ENCODE results near the gene EPHB1.

EPHB1 gene

DNA sequence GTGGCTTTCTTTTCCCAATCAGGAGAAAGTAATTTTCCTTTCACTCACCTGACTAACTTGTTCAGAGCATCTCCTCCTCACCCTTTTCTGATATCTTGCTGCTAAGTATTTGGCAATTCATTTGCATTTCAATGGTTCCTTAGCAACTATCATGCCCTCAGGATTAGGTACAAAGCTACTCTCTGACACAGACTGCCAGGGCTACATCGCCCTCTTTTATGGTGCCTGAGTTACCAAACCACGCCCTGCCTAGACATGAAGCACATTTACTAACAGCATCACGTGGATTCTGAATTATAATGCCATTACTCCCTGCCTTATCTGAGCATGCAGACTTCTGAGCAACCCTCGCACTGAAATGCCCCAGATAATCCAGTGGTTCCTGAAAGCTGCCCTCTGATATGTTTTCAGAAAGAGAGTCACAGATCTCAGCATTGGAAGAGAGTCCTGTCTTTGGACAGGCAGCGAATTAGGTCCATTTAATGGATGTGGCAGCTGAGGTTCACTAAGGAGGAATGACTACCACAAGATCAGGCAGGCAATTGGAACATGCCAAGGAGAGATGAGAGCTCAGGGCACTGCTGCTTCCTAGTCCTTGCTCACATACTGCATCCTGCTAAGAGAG lies 14.5 kb downstream of the EPHB1 start:
- DNase-seq = no peak

DNA sequence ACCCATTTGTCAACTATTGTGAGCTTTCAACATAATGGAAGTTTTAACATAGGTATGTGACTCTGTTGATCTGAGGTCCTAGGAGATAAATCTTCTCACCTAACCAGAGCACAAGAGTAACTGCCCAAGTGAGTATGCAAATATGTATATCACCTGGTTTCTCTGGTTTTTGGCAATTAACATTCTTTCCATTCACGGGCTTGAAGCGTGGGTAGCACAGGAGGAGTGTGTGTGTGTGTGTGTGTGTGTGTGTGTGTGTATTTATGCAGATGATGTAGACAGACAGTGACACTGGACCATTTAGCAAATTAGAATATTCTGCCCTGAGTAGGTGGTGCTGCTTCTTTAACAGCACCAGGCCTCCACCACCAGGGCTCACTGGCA lies 15.0 kb downstream of the EPHB1 start:
- no peak for DNase-seq

DNA sequence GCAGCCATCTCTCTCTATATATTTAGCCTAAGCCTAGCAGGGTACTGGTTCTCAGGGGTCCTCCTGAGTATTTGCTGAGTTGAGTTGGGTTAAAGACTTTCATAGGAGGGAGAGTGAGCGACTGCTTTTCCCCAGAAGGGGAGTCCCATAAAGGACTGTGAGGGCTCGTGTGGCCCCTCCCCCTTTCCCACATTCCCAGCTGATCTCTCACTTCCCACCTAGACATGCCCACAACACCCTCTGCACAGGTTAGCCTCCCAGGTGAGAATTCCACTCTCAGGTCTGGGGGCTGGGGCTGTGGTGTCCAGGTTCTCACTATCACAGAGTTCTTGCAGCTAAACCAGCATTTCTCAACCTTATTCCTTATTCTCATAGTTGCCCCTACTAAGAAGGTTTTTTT lies 15.8 kb downstream of the EPHB1 start:
- DNase-seq = no peak

DNA sequence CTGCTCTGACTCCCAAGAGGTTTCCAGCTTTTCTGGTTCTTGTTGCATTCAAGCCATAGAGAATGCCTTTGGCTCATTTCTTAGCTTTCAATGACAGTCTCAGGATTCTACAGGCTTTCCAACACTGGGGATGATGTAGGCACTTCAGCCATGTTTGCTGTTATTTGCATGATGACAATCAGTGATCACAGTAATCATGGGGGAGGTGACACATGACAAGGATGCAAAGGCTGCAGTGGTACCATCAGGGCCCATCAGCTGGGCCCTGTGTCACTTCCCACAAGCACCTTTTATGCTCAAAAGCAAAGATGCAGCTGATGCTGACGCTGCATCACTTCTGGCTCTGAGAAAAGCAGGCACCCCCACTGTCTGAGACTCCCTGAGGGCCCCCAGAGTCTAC lies 18.6 kb downstream of the EPHB1 start:
- DNase-seq = no peak

DNA sequence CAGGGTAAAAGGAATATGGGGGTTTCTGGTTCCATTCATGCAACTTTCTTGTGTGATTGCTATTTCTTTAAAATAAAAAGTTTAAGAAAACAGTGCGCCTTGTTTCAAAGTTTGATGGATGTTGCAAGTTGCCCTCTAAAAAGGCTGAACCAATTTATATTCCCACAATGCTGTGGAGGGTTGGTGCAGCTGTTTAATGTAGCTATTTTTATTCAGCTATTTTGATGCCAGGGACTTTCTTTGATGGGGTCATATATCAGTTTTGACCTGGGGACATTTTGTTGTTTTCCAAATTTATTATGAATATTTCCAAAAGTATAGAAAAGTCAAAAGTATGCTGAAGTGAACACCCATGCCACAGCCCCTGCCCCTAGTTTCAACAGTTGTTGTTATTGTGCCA lies 20.5 kb downstream of the EPHB1 start:
- no peak for DNase-seq

DNA sequence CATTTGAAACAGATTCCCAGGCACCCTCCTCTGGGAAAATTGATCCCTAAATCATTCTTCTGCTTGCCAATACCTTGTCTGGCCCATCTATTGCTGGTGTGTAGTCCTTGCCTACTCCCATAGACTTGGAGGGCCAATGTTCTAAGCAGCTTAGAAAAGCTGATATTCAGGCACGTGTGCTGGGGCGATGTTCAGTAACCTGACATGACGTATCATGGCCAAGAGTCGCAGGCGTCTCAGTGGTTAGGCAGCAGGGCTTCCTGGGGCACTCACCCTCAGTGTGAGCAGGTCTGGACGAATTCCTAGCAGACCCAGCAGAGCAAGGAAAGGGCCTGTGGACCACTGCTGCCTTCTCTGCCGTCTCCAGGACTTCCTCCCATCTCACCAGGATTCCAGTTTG lies 21.6 kb downstream of the EPHB1 start:
- DNase-seq = no peak

DNA sequence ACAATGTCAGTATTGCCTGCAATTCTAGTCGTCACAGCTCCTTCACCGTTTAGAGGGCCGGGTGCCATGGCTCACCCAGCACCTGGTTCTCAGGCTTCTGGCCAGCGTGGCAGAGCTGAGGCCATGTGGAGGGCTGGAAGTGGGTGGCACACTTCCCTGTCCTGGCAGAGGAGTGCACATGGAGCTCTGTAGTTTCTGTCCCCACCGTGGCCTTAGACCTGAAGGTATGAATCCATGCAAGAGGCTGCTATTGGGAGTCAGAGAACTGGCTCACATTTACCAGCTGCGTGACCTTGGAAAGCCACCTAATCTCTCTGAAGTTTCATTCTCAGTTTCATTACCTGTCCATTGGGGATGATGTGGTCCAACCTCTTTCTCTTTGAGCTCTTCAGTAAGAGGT lies 22.2 kb downstream of the EPHB1 start:
- no peak for DNase-seq

DNA sequence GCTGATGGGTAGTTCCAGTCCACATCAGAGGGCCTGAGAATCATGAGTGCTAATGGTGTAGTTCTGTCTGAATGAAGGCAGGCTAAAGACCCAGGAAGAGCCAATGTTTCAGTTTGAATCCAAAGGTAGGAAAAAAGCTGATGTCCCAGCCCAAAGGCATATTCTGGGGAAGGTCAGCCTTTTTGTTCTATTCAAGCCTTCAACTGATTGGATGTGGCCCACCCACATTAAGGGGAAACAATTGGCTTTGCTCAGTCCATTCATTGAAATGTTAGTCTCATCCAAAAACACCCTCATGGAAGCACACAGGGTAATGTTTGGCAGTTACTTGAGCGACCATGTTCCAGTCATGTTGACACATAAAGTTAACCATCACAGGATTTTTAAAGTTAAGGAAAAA lies 25.9 kb downstream of the EPHB1 start:
- DNase-seq = no peak

DNA sequence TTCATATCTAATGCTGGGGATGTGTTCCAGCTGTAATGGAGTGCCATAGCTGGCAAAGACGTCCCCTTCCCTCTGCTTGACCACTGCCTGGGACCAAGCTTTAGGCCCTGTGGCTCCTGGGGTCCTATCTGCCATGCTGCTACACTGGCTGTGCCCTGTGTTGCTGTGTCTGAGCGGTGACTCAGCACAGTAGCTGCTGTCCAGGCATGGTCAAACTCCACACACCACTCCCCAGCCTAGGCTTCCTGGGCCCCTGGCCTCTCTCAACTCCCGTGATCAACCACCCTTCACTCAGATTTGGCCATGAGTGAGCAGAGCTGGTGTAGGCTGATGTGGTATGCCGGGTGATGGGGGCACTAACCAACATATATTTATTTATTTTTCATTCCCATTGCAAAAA lies 27.0 kb downstream of the EPHB1 start:
- no peak for DNase-seq

DNA sequence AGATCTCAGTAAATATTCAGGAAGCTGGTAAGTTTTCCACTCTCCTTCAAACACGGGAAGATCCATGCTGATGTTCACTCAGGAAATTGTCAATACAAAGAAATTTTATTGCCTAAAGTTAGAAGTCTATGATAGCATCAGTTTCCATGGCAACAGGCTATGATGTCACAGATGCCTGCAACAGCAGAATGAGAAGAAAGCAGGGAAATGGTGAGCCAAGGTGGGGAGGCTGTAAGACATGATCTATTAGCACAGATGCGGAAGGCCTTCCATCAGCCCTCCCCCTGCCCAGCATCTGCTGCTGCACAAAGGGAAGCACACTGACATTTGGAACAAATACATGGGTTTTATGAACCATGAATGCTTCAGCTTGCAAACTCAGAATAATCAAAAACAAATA lies 28.6 kb downstream of the EPHB1 start:
- DNase-seq = no peak

DNA sequence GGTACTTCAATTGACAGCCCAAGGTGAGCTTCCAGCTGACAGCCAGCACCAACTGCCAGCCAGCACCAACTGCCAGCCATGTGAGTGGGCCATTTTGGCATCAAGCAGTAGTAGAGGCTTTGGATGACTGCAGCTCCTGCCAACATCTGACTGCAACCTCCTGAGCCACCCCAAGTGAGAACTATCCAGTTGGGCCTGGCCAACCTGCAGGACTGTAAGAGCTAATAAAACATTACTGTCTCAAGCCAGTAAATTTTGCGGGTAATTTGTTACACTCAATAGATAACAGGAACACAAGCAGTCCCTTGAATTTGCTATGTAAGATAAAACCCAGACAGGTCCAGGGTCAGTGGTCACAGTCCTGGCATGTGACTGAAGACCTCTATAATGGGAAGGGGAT lies 29.7 kb downstream of the EPHB1 start:
- DNase-seq = no peak

DNA sequence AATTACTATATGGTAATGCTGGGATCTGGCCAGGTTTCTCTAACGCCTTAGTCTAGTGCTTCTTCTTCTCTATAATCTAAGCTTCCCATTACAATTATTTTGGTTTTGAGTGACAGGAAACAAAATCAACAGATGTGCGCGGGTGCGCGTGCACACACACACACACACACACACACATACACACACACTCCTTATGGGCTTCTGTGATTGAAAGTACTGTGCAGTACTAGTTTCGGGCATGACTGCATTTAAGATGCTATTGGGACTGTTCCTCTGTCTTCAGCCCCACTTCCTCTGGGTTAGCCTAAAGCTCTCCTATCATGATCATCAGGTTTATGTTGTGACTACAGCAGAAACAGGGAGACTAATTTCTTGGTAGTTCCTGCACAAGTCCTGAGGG lies 32.2 kb downstream of the EPHB1 start:
- no peak for DNase-seq

DNA sequence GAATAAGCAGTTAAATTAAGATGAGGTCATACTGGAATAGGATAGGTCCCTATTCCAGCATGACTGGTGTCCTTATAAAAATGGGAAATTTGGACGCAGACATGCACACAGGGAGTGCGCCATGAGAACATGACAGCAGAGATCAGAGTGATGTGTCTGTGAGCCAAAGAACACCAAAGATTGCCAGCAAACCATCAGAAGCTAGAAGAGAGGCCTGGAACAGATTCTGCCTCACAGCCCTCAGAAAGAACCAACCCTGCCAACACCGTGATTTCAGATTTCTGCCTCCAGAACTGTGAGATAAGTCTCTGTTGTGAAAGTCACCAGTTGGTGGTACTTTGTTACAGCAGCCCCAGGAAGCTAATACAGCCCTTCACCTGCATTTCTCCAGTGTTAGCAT lies 34.7 kb downstream of the EPHB1 start:
- no peak for DNase-seq

DNA sequence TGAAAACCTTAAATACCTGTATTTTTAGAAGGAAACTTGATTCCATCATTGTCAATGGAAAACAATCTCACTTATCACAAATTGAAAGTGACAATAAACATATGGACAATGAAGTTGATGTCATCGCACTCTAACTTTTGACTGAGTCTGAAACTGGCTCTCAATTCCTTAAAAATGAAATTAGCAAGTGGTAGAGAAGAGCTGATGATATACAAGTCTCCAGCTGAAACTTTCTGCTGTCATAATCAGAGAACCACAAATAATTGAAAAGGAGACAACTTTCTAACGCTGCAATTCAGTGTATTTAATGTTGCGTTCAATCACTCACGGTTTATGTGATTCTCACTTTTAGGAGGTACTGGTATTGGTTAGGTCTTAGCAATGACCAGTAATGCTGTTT lies 37.5 kb downstream of the EPHB1 start:
- DNase-seq = no peak

DNA sequence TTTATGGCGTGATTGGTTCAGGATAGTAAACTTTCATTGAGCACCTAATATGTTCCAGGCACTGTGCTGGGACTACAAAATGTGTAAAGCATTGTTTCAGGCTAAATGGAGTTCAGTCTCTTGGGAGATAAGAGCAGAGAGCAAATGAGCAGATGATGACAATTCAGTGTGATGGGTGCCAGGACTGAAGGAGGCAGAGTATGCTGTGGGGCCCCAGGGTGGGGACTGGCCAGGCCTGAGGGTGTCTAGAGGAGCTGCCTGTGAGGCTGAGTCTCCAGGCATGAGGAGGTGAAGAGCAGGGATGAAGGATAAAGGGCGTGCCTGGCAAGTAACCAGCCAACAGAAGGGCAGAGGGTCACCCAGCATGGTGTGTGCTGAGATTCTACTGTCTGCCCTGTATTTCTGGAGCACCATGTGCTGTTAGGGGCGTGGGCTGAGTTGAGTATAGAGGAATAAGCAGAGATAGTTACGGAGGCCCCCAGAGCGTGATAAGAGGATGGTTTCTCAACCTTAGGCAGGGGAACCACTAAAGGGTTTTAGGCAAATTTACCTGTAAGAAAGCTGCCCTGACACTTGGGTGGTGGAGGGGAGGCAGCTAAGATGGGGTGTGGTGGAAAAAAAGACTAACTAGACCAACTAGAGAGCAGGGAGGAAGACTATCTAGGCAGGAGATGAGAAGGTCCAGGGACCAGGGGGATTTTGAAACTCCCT lies 38.5 kb downstream of the EPHB1 start:
- DNase-seq = no peak

DNA sequence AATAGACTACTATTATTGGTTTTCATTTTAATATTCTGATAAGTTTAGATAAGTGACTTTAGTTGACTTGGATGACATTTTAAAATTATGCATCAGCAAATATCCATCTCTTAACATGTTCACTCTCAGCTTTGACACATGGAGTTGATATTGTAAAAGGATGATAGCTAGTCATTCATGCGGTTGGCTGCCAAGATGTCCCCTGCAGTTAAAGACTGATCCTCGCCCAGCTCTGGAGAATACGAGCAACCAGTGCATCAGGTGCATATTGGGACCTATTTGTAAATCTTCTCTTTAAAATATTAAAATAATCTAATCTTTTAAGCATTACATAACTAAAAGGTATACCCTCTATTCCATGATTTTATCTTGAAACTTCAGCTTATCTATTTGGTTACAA lies 41.9 kb downstream of the EPHB1 start:
- DNase-seq = no peak

DNA sequence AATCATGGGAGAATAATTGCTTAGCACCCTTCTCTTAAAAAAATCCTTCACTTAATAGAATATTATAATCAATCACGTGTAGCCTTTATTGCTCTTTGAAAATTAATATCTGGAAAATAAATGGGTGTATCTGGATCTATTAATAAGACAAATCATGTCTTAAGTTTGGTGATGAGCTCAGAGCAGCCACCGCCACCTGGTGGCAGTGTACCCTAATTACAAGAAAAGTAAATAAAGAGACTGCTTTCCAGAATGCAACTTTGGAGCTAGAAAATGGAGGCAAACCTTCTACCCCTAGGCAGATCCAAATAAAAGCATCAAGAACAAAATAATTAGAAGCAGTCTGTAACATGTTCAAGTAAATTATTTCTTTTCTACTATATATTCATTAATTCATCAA lies 43.5 kb downstream of the EPHB1 start:
- DNase-seq = peak in 1 of 2 experiments; percentile 2

DNA sequence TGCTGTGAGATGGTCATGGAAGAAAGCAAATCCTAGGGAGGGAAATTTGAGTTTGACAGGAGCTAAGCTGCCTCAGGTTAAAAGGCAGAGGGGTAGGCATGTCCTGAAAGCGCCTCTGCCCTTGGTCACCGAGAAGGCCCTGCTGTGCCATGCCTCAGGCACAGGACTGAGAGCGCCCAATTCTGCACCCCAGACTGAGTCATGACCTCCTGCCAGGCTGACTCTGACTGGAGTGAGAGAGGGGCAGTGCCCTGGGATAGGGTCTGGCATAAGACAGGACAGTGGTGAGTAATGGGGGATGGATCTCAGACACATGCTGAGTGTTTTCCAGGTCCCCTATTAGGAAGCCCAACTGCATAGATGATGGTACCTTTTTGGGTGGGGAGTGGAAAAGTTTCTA lies 44.4 kb downstream of the EPHB1 start:
- DNase-seq = no peak

DNA sequence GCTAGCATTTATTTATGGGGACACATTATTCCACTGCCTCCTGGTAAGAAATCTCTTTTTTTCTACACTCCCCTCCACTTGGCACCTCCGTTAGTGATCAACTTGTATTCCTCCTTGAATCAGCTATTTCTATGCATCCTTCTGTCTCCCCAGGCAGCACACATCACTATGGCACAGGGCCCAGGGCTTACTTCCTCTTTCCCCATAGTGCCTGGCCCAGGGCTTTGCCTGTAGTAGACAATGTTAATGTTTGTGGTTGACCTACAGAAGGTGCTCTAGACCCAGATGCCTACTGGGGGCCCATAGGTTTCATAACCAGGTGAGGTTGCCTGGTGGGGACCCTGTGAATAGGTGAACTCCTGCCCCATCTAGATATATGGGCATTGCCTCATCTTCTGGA lies 44.9 kb downstream of the EPHB1 start:
- peak in 1 of 2 experiments; percentile 1 for DNase-seq

DNA sequence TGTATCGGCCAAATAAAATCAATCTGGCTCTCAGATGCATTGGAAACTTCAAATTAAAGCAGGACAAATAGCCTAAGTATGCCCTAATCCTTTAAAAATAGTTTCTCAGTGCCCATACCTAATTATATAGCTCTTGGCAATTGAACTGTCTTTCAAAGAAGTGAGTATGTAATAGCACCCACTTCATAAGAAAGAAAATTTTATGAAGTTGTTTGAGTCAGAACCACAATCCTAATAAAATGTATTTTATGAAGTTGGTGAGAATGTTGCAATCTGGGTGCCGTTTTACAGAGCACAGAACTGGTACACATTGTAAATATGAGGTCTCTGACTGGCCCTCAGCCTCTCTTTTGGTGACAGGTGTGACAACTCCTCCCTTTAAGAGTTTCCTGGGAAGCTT lies 45.4 kb downstream of the EPHB1 start:
- DNase-seq = no peak

DNA sequence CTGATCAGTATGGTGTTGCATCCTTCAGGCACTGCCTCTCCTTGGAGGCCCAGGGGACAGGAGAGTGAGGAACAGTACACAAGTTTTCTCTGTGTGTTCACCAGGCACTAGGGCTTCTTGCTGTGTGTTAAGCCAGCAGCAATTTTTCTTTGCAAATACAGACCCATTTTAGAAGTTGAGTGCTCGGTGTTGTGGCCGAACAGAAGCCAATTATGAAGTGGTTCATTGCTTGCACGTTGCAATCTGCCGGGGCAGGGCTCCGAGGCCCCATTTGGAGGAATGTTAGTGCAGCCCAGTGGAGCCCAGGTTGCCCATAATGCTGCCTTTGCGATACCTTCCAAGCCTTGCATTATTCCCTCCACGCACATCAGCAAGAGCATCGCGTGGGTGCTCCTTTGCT lies 51.0 kb downstream of the EPHB1 start:
- DNase-seq = no peak

DNA sequence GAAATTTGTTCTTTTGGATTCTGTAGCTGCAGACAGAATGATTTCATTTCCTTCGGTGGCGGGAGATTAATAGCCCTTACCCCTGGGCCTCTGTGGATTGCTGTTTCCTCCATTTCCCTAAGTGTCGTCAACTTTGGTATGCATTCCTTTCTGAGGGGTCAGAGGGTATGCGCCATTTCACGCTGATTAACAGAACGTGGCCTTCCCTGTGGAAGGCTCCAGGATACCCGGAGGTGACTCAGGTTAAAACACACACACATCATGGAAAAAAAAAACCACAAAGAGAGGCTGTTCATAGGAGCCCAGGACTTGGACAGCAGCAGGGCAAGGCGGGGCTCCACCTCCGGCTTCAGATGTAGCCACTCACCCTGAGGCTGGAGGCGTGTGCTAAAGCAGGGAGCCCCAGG lies 51.9 kb downstream of the EPHB1 start:
- DNase-seq = no peak

DNA sequence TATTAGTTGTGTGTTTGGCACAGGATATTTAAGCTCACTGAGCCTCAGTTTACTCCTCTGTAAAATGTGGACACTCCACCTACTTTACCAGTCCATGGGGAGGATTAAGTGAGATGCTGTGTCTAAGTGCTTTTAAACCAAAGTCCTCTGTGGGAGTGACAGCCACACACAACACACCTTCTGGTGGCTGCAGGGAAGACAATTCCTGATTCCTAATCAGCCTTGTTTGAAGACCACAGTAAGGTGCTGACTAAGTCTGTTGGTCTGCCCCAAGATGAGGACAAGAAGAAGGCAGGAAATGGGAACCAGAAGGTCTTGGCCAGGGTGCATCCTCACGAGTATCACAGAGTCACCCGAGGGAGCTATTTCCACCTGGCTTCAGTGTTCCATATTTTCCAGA lies 52.3 kb downstream of the EPHB1 start:
- DNase-seq = no peak

DNA sequence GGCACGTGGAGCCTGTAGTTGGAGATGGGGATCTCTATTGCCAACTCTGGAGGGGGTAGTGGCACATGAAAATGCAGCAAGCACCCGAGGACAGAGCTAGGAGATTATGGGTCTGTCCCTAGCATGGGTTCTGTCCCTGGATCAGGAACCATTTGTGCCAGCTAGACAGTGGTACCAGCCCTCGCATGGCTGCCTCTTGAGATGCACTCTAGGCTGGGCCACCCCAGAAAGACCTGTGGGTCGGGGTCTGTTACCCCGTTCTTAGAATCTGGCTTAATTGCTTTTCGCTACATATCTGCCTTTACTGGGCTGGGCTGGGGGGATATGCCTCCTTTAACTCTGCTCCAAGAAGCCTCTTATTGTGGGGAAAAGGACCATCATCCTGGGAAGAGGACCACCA lies 54.5 kb downstream of the EPHB1 start:
- DNase-seq = no peak

DNA sequence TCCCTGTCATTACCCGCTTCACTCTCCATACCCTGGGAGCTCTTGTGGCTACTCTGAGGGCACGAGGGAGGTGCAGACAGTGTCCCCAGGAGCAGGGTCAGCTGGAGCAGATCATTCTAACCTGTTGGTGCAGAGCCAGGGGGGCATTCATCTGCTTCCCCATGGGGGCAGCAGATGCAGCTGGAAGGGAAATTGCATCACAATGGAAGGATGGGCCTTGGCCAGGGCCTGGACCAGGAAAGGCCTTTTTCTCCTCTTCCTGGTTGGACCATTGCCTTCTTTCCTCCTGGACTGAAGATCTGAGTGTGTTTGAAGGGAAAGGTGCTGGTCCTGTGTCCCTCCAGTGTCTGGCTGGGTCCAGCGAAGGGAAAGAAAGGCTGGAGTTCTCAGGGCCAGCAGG lies 55.7 kb downstream of the EPHB1 start:
- DNase-seq = no peak

Data from Kasumi-1 (cell line).